HUES6 (cell line): Measurements from ENCODE around the gene USP2.

Experiments used
- H3K27ac ChIP-seq: 2 replicates; pipeline ENCODE4 v1.7.0; 2013; ENCODE audit warnings: low read depth, mild to moderate bottlenecking, low read length, inconsistent platforms
- H3K27me3 ChIP-seq: 2 replicates; pipeline ENCODE4 v1.6.1; 2013; ENCODE audit warnings: low read length; ENCODE audit not compliant: control insufficient read depth, insufficient read depth
- H3K36me3 ChIP-seq: 2 replicates; pipeline ENCODE4 v1.6.1; 2013; ENCODE audit warnings: low read length; ENCODE audit not compliant: control insufficient read depth, insufficient read depth
- H3K4me1 ChIP-seq: 2 replicates; pipeline ENCODE4 v1.6.1; 2013; ENCODE audit warnings: low read length; ENCODE audit not compliant: control insufficient read depth, insufficient read depth
- H3K4me3 ChIP-seq: 2 replicates; pipeline ENCODE4 v1.5.1; 2013; ENCODE audit warnings: low read depth, low read length
- H3K9ac ChIP-seq: one replicate; pipeline ENCODE4 v1.6.1; 2013; ENCODE audit warnings: mild to moderate bottlenecking, low read length
- H3K9me3 ChIP-seq: 2 replicates; pipeline ENCODE4 v1.6.1; 2013; ENCODE audit warnings: low read depth, low read length; ENCODE audit not compliant: control insufficient read depth, insufficient read depth

The USP2 gene

DNA sequence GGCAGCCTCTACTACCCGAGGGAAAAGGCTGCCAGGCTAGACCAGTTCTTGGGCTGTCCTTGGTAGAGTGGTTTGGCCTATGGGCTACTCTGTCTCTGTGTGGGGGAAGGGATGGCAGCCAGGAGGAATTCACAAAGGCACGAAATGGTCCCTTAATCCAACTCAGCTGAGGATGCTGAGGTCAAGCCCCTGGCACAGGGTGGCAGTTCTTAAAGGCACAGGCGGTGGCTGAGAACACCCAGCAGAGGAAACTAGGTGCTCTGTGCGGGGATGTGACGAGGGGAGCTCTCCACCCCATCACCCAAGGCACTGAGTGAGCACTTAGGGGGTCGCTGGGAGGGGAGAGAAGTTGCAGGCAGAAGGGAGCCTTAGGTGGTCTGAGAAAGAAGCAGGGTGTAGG, 34.9 kb downstream of the USP2 start, which contains the start of gene MFRP:
MFRP (minus strand) TSS at position 101 of the 400 bp plus-strand sequence. CDS start 192 bp downstream, outside the sequence.
- H3K4me3 ChIP-seq = no peak within 1 kb of the TSS
- H3K27me3 ChIP-seq = peaks cover 61% of the 10 kb centered on the region
- H3K27ac ChIP-seq = no peak within 1 kb of the TSS
- no peaks in the 10 kb centered on the region for H3K36me3 ChIP-seq
- no peaks in the 10 kb centered on the region for H3K4me1 ChIP-seq
- no peaks in the 10 kb centered on the region for H3K9me3 ChIP-seq
- no peak within 1 kb of the TSS for H3K9ac ChIP-seq

DNA sequence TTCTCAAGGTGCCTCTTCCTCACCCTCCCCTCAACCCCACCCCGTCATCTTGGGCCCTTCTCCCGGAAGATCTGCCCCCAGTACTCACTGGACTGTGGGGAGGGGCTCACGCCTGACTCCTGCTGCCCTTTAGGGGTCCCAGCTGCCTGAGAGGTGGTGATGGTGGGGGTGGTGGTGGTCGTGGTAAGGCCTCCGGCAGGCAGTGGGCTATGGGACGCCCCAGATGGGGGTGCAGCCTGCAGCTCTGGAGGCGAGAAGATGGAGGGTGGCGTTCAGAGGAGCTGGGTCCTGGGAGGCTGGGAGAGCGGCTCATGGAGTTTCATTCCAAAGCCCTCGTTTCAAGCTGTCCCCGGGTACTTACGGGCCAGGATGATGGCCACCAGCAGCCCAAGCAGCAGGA, 35.8 kb downstream of the USP2 start:
- no peak overlapping the region for H3K27ac ChIP-seq
- H3K9ac ChIP-seq = no peak overlapping the region
- H3K4me3 ChIP-seq = no peak overlapping the region
- peaks cover 71% of the 10 kb centered on the region for H3K27me3 ChIP-seq
- no peaks in the 10 kb centered on the region for H3K9me3 ChIP-seq
- H3K36me3 ChIP-seq = no peaks in the 10 kb centered on the region
- H3K4me1 ChIP-seq = peaks cover 8% of the 10 kb centered on the region; the same call in 1 of the 2 replicates

DNA sequence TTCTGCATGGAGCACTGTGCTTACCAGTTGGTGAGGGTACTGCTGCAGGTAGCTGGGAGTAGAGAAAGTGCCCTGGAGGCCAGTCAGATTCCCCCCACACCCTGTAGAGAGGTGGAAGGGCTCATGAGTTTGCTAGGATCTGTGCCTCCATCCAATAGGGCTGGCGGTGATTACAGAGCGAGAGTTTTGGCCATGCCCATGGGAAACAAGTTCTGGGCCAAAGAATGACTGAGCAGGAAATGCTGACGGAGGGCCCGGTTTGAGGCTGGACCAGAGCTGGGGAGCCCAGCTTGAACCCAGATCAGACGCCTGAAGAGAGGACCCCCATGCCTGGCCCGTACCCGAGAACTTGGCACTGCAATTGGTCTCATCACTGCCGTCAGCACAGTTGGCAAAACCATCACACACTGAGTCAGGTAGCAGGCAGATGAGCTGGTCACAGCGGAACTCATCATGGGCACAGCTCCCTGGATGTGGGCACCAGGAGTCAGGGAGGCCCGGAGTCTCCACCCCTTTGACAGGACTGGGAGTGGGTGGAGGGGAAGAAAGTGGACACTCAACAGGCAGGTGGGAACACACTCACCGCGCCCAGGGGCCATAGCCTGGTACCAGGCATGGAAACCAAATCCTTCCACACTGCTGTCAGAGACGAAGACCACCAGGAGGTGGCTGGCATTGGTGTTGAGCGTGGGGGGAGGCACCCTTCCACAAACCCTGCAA, 37.0 kb downstream of the USP2 start:
- Histone ChIP-seq H3K27ac (no peak overlapping the region), H3K36me3 (no peaks in the 10 kb centered on the region), H3K9ac (no peak overlapping the region), H3K27me3 (peaks cover 83% of the 10 kb centered on the region), H3K4me1 (peaks cover 11% of the 10 kb centered on the region; the same call in 1 of the 2 replicates), H3K4me3 (no peak overlapping the region), H3K9me3 (no peaks in the 10 kb centered on the region)

DNA sequence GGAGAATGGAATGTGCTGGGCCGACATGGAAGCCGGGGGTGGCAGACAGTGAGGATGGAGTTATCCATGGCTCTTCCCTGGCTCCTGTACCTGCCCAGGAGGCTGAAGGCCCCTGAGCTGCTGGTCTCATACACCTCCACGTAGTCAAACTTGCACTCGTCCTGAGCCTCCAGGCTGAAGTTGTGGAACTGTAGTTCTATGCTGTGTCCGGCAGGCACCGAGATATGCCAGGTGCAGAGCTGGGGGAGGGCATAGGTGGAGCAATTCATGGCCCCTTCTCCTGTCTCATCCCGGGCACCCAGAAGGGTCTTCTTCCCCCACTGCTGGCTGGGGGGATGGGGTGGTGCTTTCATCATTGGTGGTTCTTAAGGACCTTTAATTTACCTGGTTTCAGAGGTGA, 37.8 kb downstream of the USP2 start:
- no peak overlapping the region for H3K27ac ChIP-seq
- peaks cover 90% of the 10 kb centered on the region for H3K27me3 ChIP-seq
- no peak overlapping the region for H3K4me3 ChIP-seq
- no peaks in the 10 kb centered on the region for H3K36me3 ChIP-seq
- no peaks in the 10 kb centered on the region for H3K9me3 ChIP-seq
- H3K4me1 ChIP-seq = peaks cover 18% of the 10 kb centered on the region
- H3K9ac ChIP-seq = no peak overlapping the region

DNA sequence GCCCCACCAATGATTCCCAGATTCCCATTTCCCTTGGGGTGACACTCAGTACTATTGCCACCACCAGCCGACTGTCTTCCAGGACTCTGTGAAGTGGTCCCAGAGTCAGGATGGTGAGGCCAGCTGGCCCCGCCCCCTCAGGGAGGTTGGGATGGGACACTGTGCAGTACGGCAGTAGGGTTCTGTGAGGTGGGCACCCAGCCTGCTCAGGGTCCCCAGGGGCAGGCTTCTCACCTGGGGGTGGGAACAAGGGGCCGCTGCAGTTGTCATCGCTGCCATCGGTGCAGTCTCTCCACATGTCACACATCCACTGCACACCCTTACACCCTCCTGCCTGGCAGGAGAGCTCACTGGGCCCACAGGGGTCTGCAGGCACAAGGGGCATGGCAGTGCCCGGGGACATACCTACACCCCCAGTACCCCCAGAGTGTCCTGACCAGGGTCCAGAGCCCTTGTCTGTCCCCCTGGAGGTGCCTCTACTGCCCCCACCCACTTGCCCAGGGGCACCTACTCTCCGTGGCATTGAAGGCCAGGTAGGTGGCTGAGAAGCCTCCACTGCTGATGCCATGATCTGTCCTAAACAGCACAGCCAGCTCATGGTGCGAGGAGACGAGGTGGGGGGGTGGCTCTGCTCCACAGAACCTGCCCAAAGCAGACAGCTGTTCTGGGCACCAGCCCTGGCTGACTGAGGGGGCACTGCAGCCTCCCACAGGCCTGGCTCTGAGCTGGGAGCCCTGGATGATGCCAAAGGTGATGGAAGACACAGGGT, 38.9 kb downstream of the USP2 start:
- Histone ChIP-seq H3K9ac (no peak overlapping the region), H3K9me3 (no peaks in the 10 kb centered on the region), H3K4me3 (no peak overlapping the region), H3K27me3 (peaks cover 87% of the 10 kb centered on the region), H3K27ac (no peak overlapping the region), H3K4me1 (peaks cover 28% of the 10 kb centered on the region), H3K36me3 (no peaks in the 10 kb centered on the region)

DNA sequence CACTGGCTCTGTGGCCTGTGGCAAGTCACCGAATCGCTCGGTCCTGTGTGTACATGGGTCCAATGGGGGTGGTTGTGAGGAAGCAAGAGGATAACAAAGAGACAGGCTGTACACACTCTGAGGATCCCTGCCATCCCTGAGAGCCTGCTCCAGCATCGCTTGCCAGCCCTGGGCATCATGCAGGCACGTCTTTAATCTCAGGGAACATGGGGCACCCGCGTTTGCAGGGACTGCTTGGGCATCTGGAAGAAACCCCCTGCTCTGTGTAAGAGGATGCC, 39.5 kb downstream of the USP2 start:
- Histone ChIP-seq H3K4me1 (peaks cover 34% of the 10 kb centered on the region), H3K36me3 (no peaks in the 10 kb centered on the region), H3K9me3 (no peaks in the 10 kb centered on the region), H3K9ac (no peak overlapping the region), H3K27ac (no peak overlapping the region), H3K27me3 (peaks cover 81% of the 10 kb centered on the region), H3K4me3 (no peak overlapping the region)

DNA sequence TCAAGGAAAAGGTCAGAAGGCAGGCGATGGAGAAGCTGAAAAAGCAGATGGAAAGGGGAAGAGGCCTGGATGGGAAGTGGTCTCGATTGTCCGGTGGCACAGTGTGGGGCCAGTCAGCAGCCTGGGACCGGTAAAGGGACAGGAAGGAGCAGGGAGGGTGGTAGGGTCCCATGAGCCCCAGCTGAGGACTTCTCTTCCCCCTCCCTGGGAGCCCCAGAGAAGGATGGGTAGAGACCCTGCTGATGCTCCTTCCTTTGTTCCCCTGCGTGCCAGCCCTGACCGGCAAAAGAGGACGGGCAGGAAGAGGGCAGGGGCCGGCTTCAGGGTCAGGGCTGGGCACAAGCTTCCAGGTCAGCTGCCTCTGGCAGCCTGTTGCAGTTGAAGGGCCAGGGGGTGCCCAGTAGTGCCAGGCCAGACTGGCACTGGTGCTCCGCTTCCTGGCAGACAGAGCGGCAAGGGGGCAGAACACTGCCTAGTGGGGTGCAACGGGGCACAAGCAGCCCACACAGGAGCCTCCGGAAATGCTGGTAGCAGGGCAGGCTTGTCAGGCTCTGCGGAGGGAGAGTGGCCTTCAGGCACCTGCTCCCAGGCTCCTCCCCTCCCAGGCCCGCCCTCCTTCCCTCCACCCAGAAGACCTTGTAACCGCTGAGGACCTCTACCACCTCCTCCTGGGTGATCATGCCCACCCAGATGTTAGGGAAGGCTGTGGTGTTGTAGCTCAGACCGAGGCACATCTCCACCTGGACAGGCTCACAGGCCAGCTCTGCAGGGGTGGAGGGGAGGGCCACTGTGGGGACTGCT, 40.1 kb downstream of the USP2 start:
- H3K27ac ChIP-seq = no peak overlapping the region
- peaks cover 5% of the 10 kb centered on the region for H3K36me3 ChIP-seq
- no peaks in the 10 kb centered on the region for H3K9me3 ChIP-seq
- H3K9ac ChIP-seq = no peak overlapping the region
- peaks cover 38% of the 10 kb centered on the region for H3K4me1 ChIP-seq
- peak overlapping the region; percentile 62; the same call in 1 of the 2 replicates for H3K4me3 ChIP-seq
- H3K27me3 ChIP-seq = peaks cover 76% of the 10 kb centered on the region

DNA sequence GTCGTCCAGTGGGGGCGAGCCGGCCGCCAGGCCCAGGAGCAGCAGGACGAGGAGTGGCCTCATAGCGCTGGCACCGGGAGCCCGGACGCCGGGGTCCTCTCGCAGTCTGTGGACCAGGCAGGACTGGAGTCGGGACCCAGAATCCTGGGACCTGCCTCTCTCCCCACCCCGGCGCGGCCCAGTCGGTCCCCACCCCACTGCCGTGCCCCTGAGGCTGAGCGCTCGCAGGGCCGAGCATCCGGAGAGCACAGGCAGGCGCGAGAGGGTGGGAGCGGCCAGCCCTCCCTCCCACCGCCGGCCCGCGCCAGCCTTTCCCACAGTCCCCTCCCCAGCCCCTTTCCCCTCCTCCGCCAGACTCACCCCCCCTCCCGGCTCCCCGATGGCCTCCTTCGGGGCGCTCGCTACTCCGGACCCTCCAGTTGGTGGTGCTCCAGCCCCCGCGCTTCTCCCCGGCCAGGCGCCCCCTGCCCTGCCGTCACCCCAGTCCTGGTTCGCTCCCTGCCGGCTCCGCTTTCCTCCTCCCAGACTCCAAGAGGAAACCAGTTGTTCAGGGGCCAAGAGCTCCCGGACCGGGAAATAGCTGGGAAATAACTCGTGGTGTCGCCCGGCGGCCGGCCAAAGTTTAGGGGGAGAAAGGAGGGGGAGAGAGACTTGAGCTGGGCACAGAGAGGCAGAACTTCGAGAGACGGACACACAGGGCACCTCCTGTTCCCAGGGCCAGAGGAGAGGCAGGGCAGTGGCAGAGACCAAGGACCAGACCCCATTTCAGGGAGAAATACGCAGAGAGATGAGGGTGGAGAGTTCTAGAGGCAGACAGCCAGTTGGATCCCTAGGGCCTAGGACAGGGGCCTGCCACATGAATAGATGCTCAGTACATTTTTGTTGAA, 40.9 kb downstream of the USP2 start, which contains the start of gene C1QTNF5:
C1QTNF5 (minus strand) TSS at position 549 of the 887 bp plus-strand sequence; CDS start at position 63, 486 bp downstream.
- Histone ChIP-seq H3K4me1 (peaks cover 38% of the 10 kb centered on the region), H3K4me3 (peak within 1 kb of the TSS; percentile 62)

DNA sequence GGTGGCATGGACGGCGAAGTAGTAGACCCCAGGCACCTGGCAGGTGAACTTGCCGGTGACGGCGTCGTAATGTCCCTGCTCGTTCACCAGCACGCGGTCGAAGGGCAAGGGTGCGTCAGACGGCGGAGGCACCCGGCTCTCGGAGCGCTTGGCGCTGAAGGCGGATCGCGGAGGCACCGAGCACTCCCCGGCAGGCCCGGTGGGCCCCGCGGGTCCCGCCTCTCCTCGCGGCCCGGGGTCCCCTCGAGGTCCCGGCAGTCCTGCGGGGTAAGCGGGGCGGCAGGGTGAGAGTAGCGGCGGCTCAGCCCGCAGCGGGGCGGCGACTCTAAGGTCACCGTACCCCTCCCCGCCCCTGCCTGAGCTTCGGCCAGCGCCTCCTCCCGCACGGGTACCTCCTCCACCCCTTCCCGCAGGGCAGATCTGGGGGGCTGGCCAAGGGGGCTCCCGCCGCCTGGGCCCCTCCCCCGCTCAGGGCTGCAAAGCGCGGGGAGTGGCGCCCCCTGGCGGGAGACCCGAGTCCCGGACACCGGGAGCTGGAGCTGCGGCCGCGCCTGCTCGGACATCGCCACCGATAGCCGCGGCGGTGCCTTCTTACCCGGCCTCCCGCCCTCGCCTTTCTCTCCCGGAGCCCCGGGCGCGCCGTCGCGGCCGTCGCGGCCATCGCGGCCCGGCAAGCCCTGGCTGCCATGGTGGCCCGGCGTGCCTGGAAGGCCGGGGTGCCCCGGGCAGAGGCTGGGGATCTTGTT, 41.7 kb downstream of the USP2 start:
- Histone ChIP-seq H3K27ac (no peak overlapping the region), H3K27me3 (peaks cover 59% of the 10 kb centered on the region), H3K4me1 (peaks cover 45% of the 10 kb centered on the region), H3K4me3 (peak overlapping the region; percentile 62), H3K9ac (no peak overlapping the region), H3K9me3 (no peaks in the 10 kb centered on the region), H3K36me3 (peaks cover 13% of the 10 kb centered on the region)

More for the DNA sequence above, 40.9 kb downstream of the USP2 start, which contains the start of gene C1QTNF5:
- H3K9ac ChIP-seq = no peak within 1 kb of the TSS
- peaks cover 68% of the 10 kb centered on the region for H3K27me3 ChIP-seq
- H3K27ac ChIP-seq = no peak within 1 kb of the TSS
- H3K9me3 ChIP-seq = no peaks in the 10 kb centered on the region
- H3K36me3 ChIP-seq = peaks cover 13% of the 10 kb centered on the region
